Midbrain (tissue), 1 donor: ENCODE results near the gene TMEM123.

ENCODE experiments used
- DNase-seq: peaks from one replicate; lab custom pipeline; 2025; lab: John Stamatoyannopoulos, UW

TMEM123 gene

GRCh38 chr11:102471474-102471873, 18.9 kb upstream of the TMEM123 start:
- DNase-seq: no peak

GRCh38 chr11:102470251-102470650, 17.7 kb upstream of the TMEM123 start:
- DNase-seq: no peak

GRCh38 chr11:102469196-102469821, 16.7 kb upstream of the TMEM123 start:
- no peak for DNase-seq

- DNase-seq: no peak
These were observed 16.1 kb upstream of the TMEM123 start for GRCh38 chr11:102468616-102469195.

- no peak for DNase-seq
These were observed 15.5 kb upstream of the TMEM123 start for GRCh38 chr11:102467853-102468580.

- no peak for DNase-seq
These were observed 14.6 kb upstream of the TMEM123 start for GRCh38 chr11:102467080-102467708.

- no peak for DNase-seq
These were observed 13.1 kb upstream of the TMEM123 start for GRCh38 chr11:102465696-102466095.

GRCh38 chr11:102464859-102465500, 12.4 kb upstream of the TMEM123 start:
- DNase-seq: no peak

GRCh38 chr11:102464037-102464436, 11.5 kb upstream of the TMEM123 start:
- no peak for DNase-seq

- no peak for DNase-seq
These were observed 10.0 kb upstream of the TMEM123 start for GRCh38 chr11:102462610-102463009.

- DNase-seq: no peak
These were observed 6.8 kb upstream of the TMEM123 start for GRCh38 chr11:102459393-102459792.

- no peak for DNase-seq
These were observed 6.0 kb upstream of the TMEM123 start for GRCh38 chr11:102458548-102458947.

GRCh38 chr11:102457865-102458264, 5.3 kb upstream of the TMEM123 start:
- no peak for DNase-seq

- DNase-seq: no peak
These were observed 4.6 kb upstream of the TMEM123 start for GRCh38 chr11:102457056-102457677.

- no peak for DNase-seq
These were observed 3.8 kb upstream of the TMEM123 start for GRCh38 chr11:102456381-102456780.

GRCh38 chr11:102453921-102454320, 1.4 kb upstream of the TMEM123 start:
- DNase-seq: no peak

GRCh38 chr11:102453302-102453695, 734 bp upstream of the TMEM123 start:
- DNase-seq: peak; percentile 36

- peak; percentile 84 for DNase-seq
These were observed 694 bp downstream of the TMEM123 start for GRCh38 chr11:102451681-102452460.

GRCh38 chr11:102451041-102451680, 1.4 kb downstream of the TMEM123 start:
- peak; percentile 55 for DNase-seq
